GM21529 (cell line): ENCODE data around the gene DOCK3.
"Not testable (repeated sequence)": the region's sequence is repeated elsewhere in the genome, so short reads cannot be mapped to it uniquely, and the experiment has no call there.

Experiments
- ATAC-seq: cut with Tn5 transposase; IDR thresholded peaks from one replicate; pipeline ENCODE4 v1.9.1; 2021; ENCODE audit not compliant: unreplicated experiment

Gene DOCK3

GRCh38 chr3:50876947-50877346 lies 202.2 kb downstream of the DOCK3 start:
- ATAC-seq: no peak

GRCh38 chr3:50882733-50883132 lies 208.0 kb downstream of the DOCK3 start:
- not testable (repeated sequence) for ATAC-seq

GRCh38 chr3:50883755-50884154 lies 209.0 kb downstream of the DOCK3 start:
- ATAC-seq: no peak

GRCh38 chr3:50885070-50885850 lies 210.5 kb downstream of the DOCK3 start:
- ATAC-seq: no peak

GRCh38 chr3:50890688-50891344 lies 216.1 kb downstream of the DOCK3 start:
- no peak for ATAC-seq

GRCh38 chr3:50901097-50901496 lies 226.4 kb downstream of the DOCK3 start:
- not testable (repeated sequence) for ATAC-seq

- ATAC-seq: no peak
Observed at GRCh38 chr3:50912746-50913145, 238.0 kb downstream of the DOCK3 start.

GRCh38 chr3:50913260-50913659 lies 238.5 kb downstream of the DOCK3 start:
- no peak for ATAC-seq

GRCh38 chr3:50922071-50922470 lies 247.3 kb downstream of the DOCK3 start:
- not testable (repeated sequence) for ATAC-seq

- no peak for ATAC-seq
Observed at GRCh38 chr3:50923955-50924354, 249.2 kb downstream of the DOCK3 start.

- no peak for ATAC-seq
Observed at GRCh38 chr3:50924638-50925037, 249.9 kb downstream of the DOCK3 start.

- no peak for ATAC-seq
Observed at GRCh38 chr3:50926868-50927267, 252.1 kb downstream of the DOCK3 start.

- ATAC-seq: no peak
Observed at GRCh38 chr3:50930371-50931208, 255.9 kb downstream of the DOCK3 start.

- not testable (repeated sequence) for ATAC-seq
Observed at GRCh38 chr3:50932918-50933317, 258.2 kb downstream of the DOCK3 start.

- ATAC-seq: no peak
Observed at GRCh38 chr3:50936389-50936788, 261.7 kb downstream of the DOCK3 start.

GRCh38 chr3:50947419-50947818 lies 272.7 kb downstream of the DOCK3 start:
- ATAC-seq: no peak

- ATAC-seq: no peak
Observed at GRCh38 chr3:50950591-50950990, 275.9 kb downstream of the DOCK3 start.

- no peak for ATAC-seq
Observed at GRCh38 chr3:50953825-50954414, 279.2 kb downstream of the DOCK3 start.

- no peak for ATAC-seq
Observed at GRCh38 chr3:50961386-50961785, 286.7 kb downstream of the DOCK3 start.

GRCh38 chr3:50971487-50971924 lies 296.8 kb downstream of the DOCK3 start:
- ATAC-seq: peak; percentile 84

- ATAC-seq: no peak
Observed at GRCh38 chr3:50972029-50972428, 297.3 kb downstream of the DOCK3 start.
